HepG2 (cell line): Measurements from ENCODE around the gene FAM32A. TPM values are rescaled to one million over a fixed set of nuclear protein-coding genes. Genes with fewer than 3 reads are reported as not detected.

Experiments used
- BRCA1 ChIP-seq: sonication (generic); formaldehyde crosslinking; IDR thresholded peaks from 2 replicates; pipeline ENCODE4 v1.4.0; 2020; ENCODE audit warnings: missing genetic modification reagents
- DNMT3B ChIP-seq: conservative IDR thresholded peaks from 2 replicates; pipeline ENCODE4 v1.6.1; 2016; ENCODE audit warnings: missing biosample characterization, control low read depth
- DRAP1 ChIP-seq: IDR thresholded peaks from 2 replicates; pipeline ENCODE4 v1.6.1; 2016; ENCODE audit warnings: missing genetic modification reagents, missing compliant biosample characterization
- ELK4 ChIP-seq: sonication (generic); formaldehyde crosslinking; IDR thresholded peaks from 2 replicates; pipeline ENCODE4 v1.9.0; 2021; ENCODE audit warnings: missing genetic modification reagents, borderline replicate concordance
- HMGXB3 ChIP-seq: sonication (generic); formaldehyde crosslinking; IDR thresholded peaks from 2 replicates; pipeline ENCODE4 v1.4.0; 2020; ENCODE audit warnings: missing genetic modification reagents, borderline replicate concordance
- IRF1 ChIP-seq: sonication (generic); formaldehyde crosslinking; IDR thresholded peaks from 2 replicates; pipeline ENCODE4 v1.4.0; 2020; ENCODE audit warnings: low read depth, mild to moderate bottlenecking, missing genetic modification reagents
- MIER2 ChIP-seq: IDR thresholded peaks from 2 replicates; pipeline ENCODE4 v1.6.1; 2016; ENCODE audit warnings: missing biosample characterization, missing genetic modification reagents
- NCOA5 ChIP-seq: sonication (generic); formaldehyde crosslinking; IDR thresholded peaks from 2 replicates; pipeline ENCODE4 v1.4.0; 2020; ENCODE audit warnings: missing genetic modification reagents
- SCMH1 ChIP-seq: sonication (generic); formaldehyde crosslinking; IDR thresholded peaks from 2 replicates; pipeline ENCODE4 v1.9.0; 2021; ENCODE audit warnings: missing genetic modification reagents, mild to moderate bottlenecking, borderline replicate concordance
- SKIL ChIP-seq: sonication (generic); formaldehyde crosslinking; IDR thresholded peaks from 2 replicates; pipeline ENCODE4 v1.8.0; 2022; ENCODE audit warnings: missing genetic modification reagents, mild to moderate bottlenecking, moderate library complexity, borderline replicate concordance
- SNAPC4 ChIP-seq: sonication (generic); formaldehyde crosslinking; IDR thresholded peaks from 2 replicates; pipeline ENCODE4 v1.4.0; 2020; ENCODE audit warnings: mild to moderate bottlenecking, missing genetic modification reagents
- ZNF207 ChIP-seq: fragments of 450-650 bp; IDR thresholded peaks from 2 replicates; pipeline ENCODE4 v1.6.1; 2016; ENCODE audit warnings: antibody characterized with exemption, borderline replicate concordance
- ZNF615 ChIP-seq: sonication (generic); formaldehyde crosslinking; IDR thresholded peaks from 2 replicates; pipeline ENCODE4 v1.5.0; 2020; ENCODE audit warnings: mild to moderate bottlenecking, missing genetic modification reagents, borderline replicate concordance
- ZNF713 ChIP-seq: sonication (generic); formaldehyde crosslinking; IDR thresholded peaks from 2 replicates; pipeline ENCODE4 v1.4.0; 2020; ENCODE audit warnings: mild to moderate bottlenecking, missing genetic modification reagents
- polyA plus RNA-seq, 8 experiments: library from polyadenylated mRNA; depleted of rRNA in 3 of 8; stranded (reverse) in 7 of 8; unstranded in 1 of 8; fragments of >200 nt; fragmentation: Illumina TruSeq in 4 of 8; extraction: Trizol in 4 of 8; gene quantifications; 2 replicates each; pipeline versions ENCODE4 v1.2.1 to v1.2.3, GENCODE V29; 2011 to 2016; ENCODE audit warnings: low read depth in 4 of 8, missing spikeins in 1 of 8, mixed read lengths in 1 of 8; ENCODE audit not compliant: insufficient read depth in 1 of 8
- total RNA-seq, 5 experiments: library from RNA; depleted of rRNA; stranded (reverse); fragments of >200 nt; fragmentation: Illumina TruSeq; extraction: Trizol; gene quantifications; 2 replicates each; pipeline ENCODE4 v1.2.3, GENCODE V29; 2016; ENCODE audit warnings: low read depth in 1 of 5

FAM32A gene
- total and polyA plus RNA-seq, 2 of the 13 experiments (the other 11 are each of a cell fraction or from before 2014, with no cell fraction given), result 85.8 to 86.2 TPM

- TF ChIP-seq IRF1 (CRISPR knock-in tag), result no peak
- no peak for TF ChIP-seq BRCA1 (CRISPR knock-in tag)
- TF ChIP-seq ZNF207, result no peak
- TF ChIP-seq SKIL (CRISPR knock-in tag), result no peak
- no peak for TF ChIP-seq NCOA5 (CRISPR knock-in tag)
- no peak for TF ChIP-seq SNAPC4 (CRISPR knock-in tag)
- TF ChIP-seq ZNF713 (CRISPR knock-in tag), result no peak
- no peak for TF ChIP-seq ZNF615 (CRISPR knock-in tag)
- no peak; the same call in 1 of the 2 replicates for TF ChIP-seq MIER2 (CRISPR knock-in tag)
- 0 out of 2 replicates have a peak, but pooled peaks have one; percentile 13 for TF ChIP-seq HMGXB3
- no peak for TF ChIP-seq ELK4 (CRISPR knock-in tag)
- TF ChIP-seq SCMH1 (CRISPR knock-in tag), result no peak
- no peak for TF ChIP-seq DNMT3B (CRISPR knock-in tag)
- peak; percentile 43; the same call in 1 of the 2 replicates for TF ChIP-seq DRAP1 (CRISPR knock-in tag)
Observed at GRCh38 chr19:16197622-16198369, 12.6 kb downstream of the FAM32A start, which contains the start of gene AP1M1 (continued).
